GM21390 (cell line): ENCODE results near the gene RGS19.

Source experiments
- ATAC-seq: cut with Tn5 transposase; IDR thresholded peaks from one replicate; pipeline ENCODE4 v1.9.1; 2021; ENCODE audit not compliant: unreplicated experiment

The RGS19 gene

GRCh38 chr20:64077876-64078551 is 1.3 kb downstream of the RGS19 start:
- ATAC-seq: no peak

GRCh38 chr20:64077541-64077875 is 1.8 kb downstream of the RGS19 start:
- ATAC-seq: no peak

- no peak for ATAC-seq
Measured at GRCh38 chr20:64077094-64077493, 2.2 kb downstream of the RGS19 start.

- ATAC-seq: no peak
Measured at GRCh38 chr20:64076061-64076997, 3.0 kb downstream of the RGS19 start.

DNA sequence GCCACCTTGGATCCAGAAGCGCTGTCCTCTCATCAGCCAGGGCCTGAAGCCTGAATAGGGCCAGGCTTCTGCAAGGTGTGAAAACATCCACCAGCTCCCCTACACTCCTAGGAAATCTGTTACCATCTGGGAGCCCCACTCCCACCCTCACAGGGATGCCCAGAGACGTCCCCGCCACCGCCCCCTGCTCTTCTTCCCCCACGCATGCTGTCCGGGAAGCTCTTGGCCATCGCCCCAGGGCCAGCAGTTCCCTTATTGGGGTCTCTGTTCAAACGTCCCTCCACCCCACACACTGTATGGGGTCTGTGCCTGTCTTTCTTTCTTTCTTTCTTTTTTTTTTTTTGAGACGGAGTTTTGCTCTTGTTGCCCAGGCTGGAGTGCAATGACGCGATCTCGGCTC is 3.8 kb downstream of the RGS19 start:
- ATAC-seq: no peak

DNA sequence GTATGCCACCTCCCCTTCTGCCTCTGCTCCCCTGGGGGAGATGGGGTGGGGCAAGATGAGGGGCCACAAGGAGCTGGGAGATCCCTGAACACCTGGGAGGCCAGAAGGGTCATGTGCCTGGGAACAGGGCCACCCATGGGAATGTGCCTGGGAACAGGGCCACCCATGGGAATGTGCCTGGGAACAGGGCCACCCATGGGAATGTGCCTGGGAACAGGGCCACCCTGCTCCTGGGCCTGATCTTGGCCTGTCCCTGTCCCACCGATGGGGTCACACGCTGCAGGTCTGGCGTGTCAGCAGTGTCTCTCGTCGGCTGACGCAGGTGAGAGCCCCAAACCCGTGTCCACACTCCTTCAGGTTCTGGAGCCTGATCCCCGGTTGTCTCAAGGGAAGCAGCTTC is 4.4 kb downstream of the RGS19 start:
- no peak for ATAC-seq

- ATAC-seq: no peak
Measured at GRCh38 chr20:64074184-64074789, 5.0 kb downstream of the RGS19 start.

DNA sequence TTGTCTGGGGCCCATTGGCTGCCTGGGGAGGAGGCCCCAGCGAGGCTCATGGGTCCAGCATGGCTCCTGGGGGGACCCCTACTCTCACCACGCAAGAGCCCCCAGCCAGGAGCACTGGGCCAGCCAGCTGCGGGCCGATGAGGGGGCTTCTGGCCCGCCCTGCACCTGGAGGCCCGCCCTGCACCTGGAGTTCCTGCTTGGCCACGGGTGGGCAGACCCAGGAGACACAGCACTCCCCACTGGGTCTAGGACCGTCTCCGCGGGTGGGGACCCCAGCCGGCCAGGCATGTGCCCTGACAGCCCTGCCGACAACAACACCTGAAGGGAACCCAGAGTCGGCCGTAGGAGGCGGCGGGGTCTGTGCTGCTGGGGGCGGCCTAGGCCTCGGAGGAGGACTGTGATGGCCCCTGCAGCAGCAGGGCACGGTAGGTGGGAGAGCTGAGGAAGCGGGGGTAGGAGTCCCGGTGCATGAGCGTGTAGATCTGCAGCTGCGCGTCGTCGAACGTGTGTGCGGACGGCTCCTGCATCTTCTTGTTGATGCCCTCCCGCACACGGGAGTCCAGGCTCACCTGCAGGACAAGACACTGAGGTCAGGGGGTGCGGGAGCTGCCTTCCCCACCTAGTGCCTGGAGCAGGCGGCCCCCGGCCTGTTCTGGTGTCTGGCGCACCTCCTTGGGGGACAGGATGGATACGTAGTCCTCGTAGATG is 5.7 kb downstream of the RGS19 start:
- no peak for ATAC-seq

- ATAC-seq: no peak
Measured at GRCh38 chr20:64072498-64073063, 6.7 kb downstream of the RGS19 start.

DNA sequence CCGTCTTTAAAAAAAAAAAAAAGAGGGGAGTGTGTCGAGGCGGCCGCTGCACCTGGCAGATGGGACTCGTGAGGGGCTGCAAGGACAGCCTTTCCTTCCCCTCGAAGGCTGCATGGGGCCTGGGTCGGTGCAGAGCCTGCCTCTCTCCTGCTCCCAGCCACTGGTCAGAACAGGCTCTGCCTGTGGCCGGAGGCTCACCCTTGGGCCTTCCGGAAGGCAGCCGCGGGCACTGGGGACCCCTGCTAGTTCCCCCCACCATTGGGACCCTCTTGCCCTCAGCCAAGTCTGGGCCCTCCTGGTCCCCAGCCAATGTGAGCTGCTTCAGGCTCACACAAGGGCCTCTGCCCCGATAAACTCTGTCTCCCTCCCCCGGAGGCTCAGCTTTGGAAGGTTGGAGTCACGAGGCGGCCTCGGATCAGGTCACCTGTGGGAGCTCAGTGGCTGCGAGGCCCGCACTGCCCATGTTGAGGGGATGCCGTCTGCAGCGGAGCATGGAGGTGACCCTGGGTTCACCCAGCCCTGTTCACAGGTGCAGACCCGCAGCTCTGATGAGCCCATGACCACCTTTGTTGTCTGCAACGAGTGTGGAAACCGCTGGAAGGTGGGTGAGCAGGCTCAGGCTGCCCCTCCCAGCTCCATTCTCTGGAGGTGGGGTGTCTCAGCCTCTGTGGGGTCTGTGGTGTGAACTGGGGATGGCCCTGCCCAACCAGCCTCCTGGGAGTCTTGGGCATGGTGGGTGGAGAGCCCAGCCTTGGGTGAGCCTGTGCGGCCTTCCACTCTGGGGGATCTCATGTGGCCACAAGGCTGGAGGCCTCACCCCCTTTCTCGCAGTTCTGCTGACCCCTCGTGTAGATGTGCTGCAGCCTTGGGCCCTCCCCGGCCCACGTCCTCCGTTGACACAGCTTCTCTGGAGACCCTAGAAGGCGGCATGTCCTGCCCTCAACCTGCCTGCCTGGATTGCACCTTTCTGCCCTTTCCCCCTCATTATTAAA is 7.7 kb downstream of the RGS19 start:
- no peak for ATAC-seq

- no peak for ATAC-seq
Measured at GRCh38 chr20:64070244-64070993, 8.9 kb downstream of the RGS19 start.

DNA sequence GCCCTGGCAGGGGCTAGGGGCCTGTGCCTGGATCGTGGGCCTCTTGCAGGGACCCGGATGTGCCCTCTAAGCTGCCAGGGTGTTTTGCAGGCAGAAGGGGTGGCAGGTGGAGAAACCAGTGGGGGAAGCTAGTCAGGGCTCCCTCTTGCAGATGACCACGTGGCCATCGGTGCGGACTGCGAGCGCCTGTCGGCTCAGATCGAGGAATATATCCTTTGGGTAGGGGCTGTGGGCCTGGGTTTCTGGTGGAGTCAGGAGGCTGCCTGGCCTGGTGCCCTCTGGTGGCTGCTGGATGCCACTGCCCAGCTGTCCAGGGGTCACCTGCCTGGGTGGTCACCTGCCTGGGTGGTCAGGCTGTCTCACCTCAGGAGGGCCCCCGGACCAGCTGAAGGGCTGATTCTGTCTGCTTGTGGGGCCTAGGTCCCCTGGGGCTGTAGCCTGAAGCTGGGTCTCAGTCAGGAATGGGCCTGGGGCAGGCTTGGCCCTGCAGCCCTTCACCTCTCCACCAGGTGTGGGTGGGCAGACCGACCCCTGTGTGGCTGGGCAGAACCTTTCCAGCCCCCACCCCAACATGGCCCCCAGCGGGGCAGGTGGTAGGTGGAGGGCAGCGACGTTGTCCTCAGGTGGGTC is 9.6 kb downstream of the RGS19 start:
- no peak for ATAC-seq

GRCh38 chr20:64069209-64069613 is 10.1 kb downstream of the RGS19 start:
- ATAC-seq: no peak

GRCh38 chr20:64068386-64069208 is 10.7 kb downstream of the RGS19 start:
- ATAC-seq: no peak

DNA sequence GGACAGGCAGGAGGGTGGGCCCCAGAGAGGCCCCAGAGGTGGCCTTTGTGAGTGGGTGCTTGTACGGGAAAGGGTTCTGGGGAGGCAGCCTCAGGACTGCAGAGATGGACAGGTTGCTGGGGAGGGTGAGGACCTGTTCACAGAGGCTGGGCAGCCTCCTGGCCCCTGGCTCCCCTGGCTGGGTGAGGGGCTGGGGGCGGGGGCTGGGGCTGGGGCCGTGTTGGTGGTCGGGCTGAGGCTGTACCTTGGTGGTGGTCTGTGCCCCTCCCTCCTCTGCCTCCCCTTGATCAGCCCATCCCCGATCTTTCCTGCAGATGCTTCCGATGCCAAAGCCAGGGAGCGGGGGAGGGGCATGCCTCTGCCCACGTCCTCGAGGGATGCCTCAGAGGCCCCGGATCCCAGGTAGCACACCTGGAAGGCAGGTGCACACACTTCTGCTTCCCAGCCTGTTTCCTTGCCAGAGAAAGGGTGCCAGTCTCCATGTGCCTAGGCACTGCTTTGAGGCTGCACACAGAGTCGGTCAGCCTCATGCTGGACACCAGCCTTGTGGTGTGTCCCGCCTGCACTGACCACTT is 11.5 kb downstream of the RGS19 start:
- ATAC-seq: no peak

GRCh38 chr20:64067005-64067632 is 12.2 kb downstream of the RGS19 start:
- ATAC-seq: no peak

DNA sequence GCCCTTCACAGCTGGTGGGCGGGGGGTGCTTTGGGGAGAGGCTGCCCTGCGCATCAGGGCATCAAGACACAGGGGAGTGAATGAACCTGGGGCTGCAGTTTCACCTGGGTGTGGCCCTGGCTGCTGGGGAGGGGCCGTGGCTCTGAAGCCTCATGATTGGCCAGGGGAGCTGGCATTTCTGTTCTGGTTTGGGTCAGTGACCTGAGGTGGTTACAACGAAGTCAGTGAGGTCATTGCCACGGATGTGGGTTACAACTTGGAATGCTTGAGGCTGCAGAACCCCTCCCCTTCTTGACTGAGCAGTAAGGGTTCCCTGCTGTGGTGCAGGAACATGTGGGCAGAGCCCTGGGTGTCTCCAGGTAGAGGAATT is 13.4 kb downstream of the RGS19 start:
- ATAC-seq: no peak
